Chondrocyte (in vitro differentiated cells): ENCODE results near the gene LCE2C. TPM values are rescaled to one million over a fixed set of nuclear protein-coding genes. Genes with fewer than 3 reads are reported as not detected.

ENCODE experiments used
- DNase-seq: peaks from one replicate; pipeline ENCODE4 v3.0.0; 2021; ENCODE audit warnings: mixed read lengths, low spot score
- H3K27ac Mint-ChIP-seq: one replicate; pipeline ENCODE4 v1.8.0; 2021; ENCODE audit warnings: mild to moderate bottlenecking, moderate library complexity, mixed read lengths; ENCODE audit not compliant: unreplicated experiment
- H3K27me3 Mint-ChIP-seq: 2 replicates; pipeline ENCODE4 v1.8.0; 2021; ENCODE audit warnings: low read depth, mixed read lengths
- H3K36me3 Mint-ChIP-seq: 2 replicates; pipeline ENCODE4 v1.8.0; 2021; ENCODE audit warnings: low read depth, mixed read lengths
- H3K4me1 Mint-ChIP-seq: 2 replicates; pipeline ENCODE4 v1.8.0; 2021; ENCODE audit warnings: low read depth, mild to moderate bottlenecking, mixed read lengths
- H3K4me3 Mint-ChIP-seq: one replicate; pipeline ENCODE4 v1.8.0; 2021; ENCODE audit warnings: mild to moderate bottlenecking, moderate library complexity, mixed read lengths; ENCODE audit not compliant: unreplicated experiment
- H3K9me3 Mint-ChIP-seq: 2 replicates; pipeline ENCODE4 v1.8.0; 2021; ENCODE audit warnings: low read depth, mixed read lengths
- total RNA-seq: library from RNA; stranded (reverse); gene quantifications from 3 replicates; pipeline ENCODE4 v1.2.1, GENCODE V29; 2021
- TF ChIP-seq, protein P1 (sequence below): fragments of 200-600 bp; sonication (generic); IDR thresholded peaks from 2 replicates; pipeline ENCODE4 v1.5.0; 2021; ENCODE audit warnings: antibody characterized with exemption, mild to moderate bottlenecking, moderate library complexity

Gene LCE2C
- total RNA-seq, 1 donor from 2014 or later, result not detected

DNA sequence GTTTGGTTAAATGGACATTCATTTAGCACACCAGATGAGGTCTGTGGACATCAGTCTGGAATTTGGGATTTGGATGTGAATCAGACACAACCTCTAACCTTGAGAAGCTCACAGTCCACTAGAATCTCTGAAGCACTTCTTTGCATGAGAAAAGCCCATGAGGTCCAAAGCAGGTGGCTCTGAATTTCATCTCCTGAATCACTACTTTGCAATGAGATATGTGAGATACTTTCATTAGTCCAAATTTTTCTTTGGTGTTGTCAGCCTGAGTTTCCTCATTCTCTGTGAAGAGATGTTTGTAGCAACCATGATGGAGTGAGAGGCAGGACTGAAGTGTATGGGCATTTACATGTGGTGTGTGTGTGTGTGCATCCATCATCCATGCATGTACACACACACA, 28.4 kb upstream of the LCE2C start:
- TF ChIP-seq, protein P1, sequence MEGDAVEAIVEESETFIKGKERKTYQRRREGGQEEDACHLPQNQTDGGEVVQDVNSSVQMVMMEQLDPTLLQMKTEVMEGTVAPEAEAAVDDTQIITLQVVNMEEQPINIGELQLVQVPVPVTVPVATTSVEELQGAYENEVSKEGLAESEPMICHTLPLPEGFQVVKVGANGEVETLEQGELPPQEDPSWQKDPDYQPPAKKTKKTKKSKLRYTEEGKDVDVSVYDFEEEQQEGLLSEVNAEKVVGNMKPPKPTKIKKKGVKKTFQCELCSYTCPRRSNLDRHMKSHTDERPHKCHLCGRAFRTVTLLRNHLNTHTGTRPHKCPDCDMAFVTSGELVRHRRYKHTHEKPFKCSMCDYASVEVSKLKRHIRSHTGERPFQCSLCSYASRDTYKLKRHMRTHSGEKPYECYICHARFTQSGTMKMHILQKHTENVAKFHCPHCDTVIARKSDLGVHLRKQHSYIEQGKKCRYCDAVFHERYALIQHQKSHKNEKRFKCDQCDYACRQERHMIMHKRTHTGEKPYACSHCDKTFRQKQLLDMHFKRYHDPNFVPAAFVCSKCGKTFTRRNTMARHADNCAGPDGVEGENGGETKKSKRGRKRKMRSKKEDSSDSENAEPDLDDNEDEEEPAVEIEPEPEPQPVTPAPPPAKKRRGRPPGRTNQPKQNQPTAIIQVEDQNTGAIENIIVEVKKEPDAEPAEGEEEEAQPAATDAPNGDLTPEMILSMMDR, result no peak
- Mint-ChIP-seq H3K27me3 (no peaks in the 10 kb centered on the region), H3K9me3 (peaks cover 13% of the 10 kb centered on the region)

DNA sequence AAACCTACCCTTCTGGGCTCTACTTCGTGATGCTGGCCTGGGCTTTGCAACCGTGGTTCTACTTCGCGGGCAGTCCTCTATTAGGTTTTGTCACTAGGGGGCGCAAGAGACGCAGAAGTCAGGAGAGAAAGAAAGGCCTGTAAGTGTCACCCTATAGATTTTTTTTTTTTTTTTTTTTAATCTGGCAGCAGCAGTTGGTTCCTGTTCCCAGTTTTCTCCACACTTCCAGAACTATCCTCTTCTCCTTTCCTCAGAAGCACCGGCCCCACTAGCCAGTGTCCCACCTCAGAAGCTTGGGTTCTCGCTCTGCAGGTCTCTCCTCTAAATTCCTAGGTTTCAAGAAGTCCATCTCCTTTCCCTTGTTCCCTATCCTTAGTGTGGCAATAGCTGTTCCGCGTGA, 21.0 kb upstream of the LCE2C start:
- Mint-ChIP-seq H3K4me3 (no peak overlapping the region), H3K36me3 (no peaks in the 10 kb centered on the region), H3K9me3 (no peaks in the 10 kb centered on the region), H3K27ac (no peak overlapping the region), H3K27me3 (no peaks in the 10 kb centered on the region), H3K4me1 (no peaks in the 10 kb centered on the region)
- TF ChIP-seq, protein P1, result peak; percentile 66
- DNase-seq, result no peak

More for the DNA sequence above, 28.4 kb upstream of the LCE2C start:
- DNase-seq, result no peak
- Mint-ChIP-seq H3K27ac (no peak overlapping the region), H3K4me3 (no peak overlapping the region), H3K4me1 (no peaks in the 10 kb centered on the region), H3K36me3 (no peaks in the 10 kb centered on the region)

DNA sequence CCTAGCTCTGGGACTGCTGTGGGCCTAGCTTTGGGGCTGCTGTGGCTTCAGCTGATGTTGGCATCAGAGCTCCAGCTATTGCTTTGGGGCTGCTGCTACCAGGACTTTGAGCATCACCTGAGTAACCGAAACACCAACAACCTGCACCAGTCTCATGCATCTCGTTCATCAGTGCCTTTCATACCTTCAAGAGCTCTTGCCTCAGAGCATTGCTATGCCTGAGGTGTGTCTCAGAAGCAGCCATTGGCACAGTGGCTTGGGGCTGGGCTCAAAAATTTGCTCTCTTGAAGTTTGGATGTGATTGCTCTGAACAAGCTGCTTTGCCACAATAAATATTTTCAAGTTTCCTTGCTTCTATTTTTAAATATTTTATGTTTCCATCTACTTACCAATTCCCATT, 18.6 kb upstream of the LCE2C start:
- DNase-seq, result no peak
- H3K4me1 Mint-ChIP-seq, result no peaks in the 10 kb centered on the region
- no peaks in the 10 kb centered on the region for H3K36me3 Mint-ChIP-seq
- no peak overlapping the region for H3K27ac Mint-ChIP-seq
- no peak overlapping the region for H3K4me3 Mint-ChIP-seq
- H3K9me3 Mint-ChIP-seq, result no peaks in the 10 kb centered on the region
- TF ChIP-seq, protein P1, result no peak
- peaks cover 1% of the 10 kb centered on the region for H3K27me3 Mint-ChIP-seq

DNA sequence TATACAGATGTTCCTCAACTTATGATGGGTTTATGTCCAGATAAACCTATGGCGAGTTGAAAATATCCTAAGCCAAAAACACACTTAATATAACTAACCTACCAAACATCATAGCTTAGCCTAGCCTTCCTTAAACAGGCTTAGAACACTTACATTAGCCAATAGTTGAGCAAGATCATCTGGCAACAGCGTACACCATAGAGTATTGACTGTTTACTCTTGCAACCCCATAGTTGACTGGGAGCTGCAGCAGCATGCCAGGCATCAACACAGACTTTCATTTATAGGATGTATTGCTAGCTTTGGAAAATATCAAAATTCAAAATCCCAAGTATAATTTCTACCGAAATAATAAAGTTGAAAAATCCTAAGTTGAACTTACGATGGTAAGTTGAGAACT, 17.4 kb upstream of the LCE2C start:
- no peaks in the 10 kb centered on the region for H3K9me3 Mint-ChIP-seq
- peaks cover 1% of the 10 kb centered on the region for H3K27me3 Mint-ChIP-seq
- H3K36me3 Mint-ChIP-seq, result no peaks in the 10 kb centered on the region

DNA sequence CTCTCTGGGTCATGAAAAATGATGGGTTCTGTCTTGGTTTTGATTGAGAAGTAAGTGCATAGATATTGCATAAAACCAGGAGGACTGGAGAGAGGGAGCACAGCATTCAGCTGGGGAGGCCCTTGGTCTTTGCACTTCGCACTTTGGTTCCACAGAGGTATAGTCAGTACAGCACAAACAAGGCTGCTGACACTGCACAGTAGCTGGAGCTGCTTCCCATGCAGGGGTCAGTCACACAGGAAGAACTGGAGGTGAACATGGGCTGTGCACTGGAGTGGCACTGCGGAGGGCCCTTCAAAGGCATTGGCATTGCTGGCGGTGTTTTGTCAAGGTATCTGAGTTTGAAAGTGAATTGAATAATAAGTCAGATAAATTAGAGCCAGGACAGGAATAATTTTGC, 16.4 kb upstream of the LCE2C start:
- TF ChIP-seq, protein P1, result no peak
- Mint-ChIP-seq H3K9me3 (no peaks in the 10 kb centered on the region), H3K36me3 (no peaks in the 10 kb centered on the region), H3K4me1 (no peaks in the 10 kb centered on the region), H3K4me3 (no peak overlapping the region), H3K27me3 (peaks cover 1% of the 10 kb centered on the region), H3K27ac (no peak overlapping the region)
- DNase-seq, result no peak

More for the DNA sequence above, 17.4 kb upstream of the LCE2C start:
- Mint-ChIP-seq H3K4me1 (no peaks in the 10 kb centered on the region), H3K4me3 (no peak overlapping the region), H3K27ac (no peak overlapping the region)
- DNase-seq, result no peak
- TF ChIP-seq, protein P1, result no peak
